IMR-90 (cell line): ENCODE measurements around the gene C6orf118. TPM values are rescaled to one million over a fixed set of nuclear protein-coding genes. Genes with fewer than 3 reads are reported as not detected.

Source experiments
- ATAC-seq: fragments of 200-7000 bp; cut with Tn5 transposase; 2 replicates; pipeline ENCODE4 v1.9.1; 2020; ENCODE audit warnings: low read depth, mild to moderate bottlenecking, moderate library complexity
- BruUV-seq: library from RNA; stranded (reverse); fragments of 400-500 nt; replicated peaks from 2 replicates; lab custom pipeline; 2021; lab: Mats Ljungman, UMichigan
- CTCF ChIA-PET: fragments of 300-600 bp; formaldehyde crosslinking; extraction: SDS; loops from one replicate; lab custom pipeline; 2021; ENCODE audit warnings: antibody characterized with exemption; lab: Yijun Ruan, JAX
- POLR2A ChIA-PET: fragments of 300-600 bp; sonication (Branson Sonifier 250); formaldehyde crosslinking; loops from one replicate; lab custom pipeline; 2022; ENCODE audit warnings: antibody characterized with exemption; ENCODE audit not compliant: unreplicated experiment; lab: Charles Lee
- DNase-seq: peaks from one replicate; pipeline ENCODE4 v3.0.0; 2013
- H2AFZ ChIP-seq: replicated peaks from 2 replicates; pipeline ENCODE3; 2013; ENCODE audit warnings: low read length, mild to moderate bottlenecking; ENCODE audit not compliant: poor library complexity
- H2AK5ac ChIP-seq: 2 replicates; pipeline ENCODE4 v1.6.1; 2013; ENCODE audit warnings: low read depth, low read length, inconsistent platforms
- H2AK9ac ChIP-seq: replicated peaks from 2 replicates; pipeline ENCODE3; 2013; ENCODE audit warnings: mild to moderate bottlenecking, low read depth, low read length, moderate library complexity; ENCODE audit not compliant: poor library complexity
- H2BK120ac ChIP-seq: 2 replicates; pipeline ENCODE4 v1.6.1; 2013; ENCODE audit warnings: low read depth, low read length, inconsistent platforms
- H2BK15ac ChIP-seq: 3 replicates; pipeline ENCODE4 v1.6.1; 2013; ENCODE audit warnings: low read depth, low read length, inconsistent platforms
- H2BK20ac ChIP-seq: 2 replicates; pipeline ENCODE4 v1.6.1; 2013; ENCODE audit warnings: low read depth, mild to moderate bottlenecking, inconsistent platforms, low read length, moderate library complexity
- H2BK5ac ChIP-seq: 2 replicates; pipeline ENCODE4 v1.6.1; 2013; ENCODE audit warnings: mild to moderate bottlenecking, low read depth, low read length, inconsistent platforms; ENCODE audit not compliant: poor library complexity, severe bottlenecking
- H3K14ac ChIP-seq: replicated peaks from 2 replicates; pipeline ENCODE4 v1.6.1; 2013; ENCODE audit warnings: low read depth, low read length, inconsistent platforms
- H3K18ac ChIP-seq: 2 replicates; pipeline ENCODE4 v1.6.1; 2013; ENCODE audit warnings: low read depth, low read length, control low read depth
- H3K23ac ChIP-seq: 2 replicates; pipeline ENCODE4 v1.6.1; 2013; ENCODE audit warnings: low read depth, low read length, inconsistent platforms
- H3K27ac ChIP-seq: 2 replicates; pipeline ENCODE4 v1.5.1; 2013; ENCODE audit warnings: mild to moderate bottlenecking, control low read depth, low read length; ENCODE audit not compliant: insufficient read depth
- H3K27me3 ChIP-seq: 2 replicates; pipeline ENCODE4 v1.6.1; 2013; ENCODE audit warnings: low read length; ENCODE audit not compliant: control insufficient read depth, insufficient read depth
- H3K36me3 ChIP-seq: 2 replicates; pipeline ENCODE4 v1.6.1; 2013; ENCODE audit warnings: low read length, mixed read lengths; ENCODE audit not compliant: control insufficient read depth, insufficient read depth
- H3K4ac ChIP-seq: 2 replicates; pipeline ENCODE4 v1.6.1; 2013; ENCODE audit warnings: low read depth, low read length, inconsistent platforms
- H3K4me1 ChIP-seq: 2 replicates; pipeline ENCODE4 v1.6.1; 2013; ENCODE audit warnings: low read length, mixed read lengths; ENCODE audit not compliant: control insufficient read depth, insufficient read depth
- H3K4me2 ChIP-seq: 2 replicates; pipeline ENCODE4 v1.6.1; 2013; ENCODE audit warnings: low read depth, mild to moderate bottlenecking, control low read depth, low read length, moderate library complexity
- H3K4me3 ChIP-seq: 2 replicates; pipeline ENCODE4 v1.5.1; 2013; ENCODE audit warnings: low read depth, mild to moderate bottlenecking, control low read depth, low read length, moderate library complexity; ENCODE audit not compliant: insufficient read depth
- H3K56ac ChIP-seq: 2 replicates; pipeline ENCODE4 v1.6.1; 2013; ENCODE audit warnings: low read length, inconsistent platforms; ENCODE audit not compliant: insufficient read depth; ENCODE audit errors: extremely low read depth
- H3K79me1 ChIP-seq, 2 experiments: 2 replicates each; pipeline ENCODE4 v1.6.1; 2013; ENCODE audit warnings: low read length in 2 of 2, inconsistent platforms in 1 of 2, low read depth in 1 of 2
- H3K9ac ChIP-seq: 2 replicates; pipeline ENCODE4 v1.6.1; 2013; ENCODE audit warnings: low read depth, low read length, control low read depth
- H3K9me1 ChIP-seq: 2 replicates; pipeline ENCODE4 v1.6.1; 2013; ENCODE audit warnings: low read length, inconsistent platforms; ENCODE audit not compliant: insufficient read depth
- H3K9me3 ChIP-seq: 2 replicates; pipeline ENCODE4 v1.6.1; 2013; ENCODE audit warnings: low read length; ENCODE audit not compliant: control insufficient read depth, insufficient read depth
- H4K20me1 ChIP-seq: 2 replicates; pipeline ENCODE4 v1.6.1; 2013; ENCODE audit warnings: low read length, inconsistent platforms; ENCODE audit not compliant: insufficient read depth
- H4K5ac ChIP-seq: 2 replicates; pipeline ENCODE4 v1.6.1; 2013; ENCODE audit warnings: mild to moderate bottlenecking, low read depth, low read length, control low read depth
- H4K8ac ChIP-seq, 2 experiments: 2 replicates each; pipeline ENCODE4 v1.6.1; 2013; ENCODE audit warnings: low read depth in 2 of 2, low read length in 2 of 2, control low read depth in 1 of 2, inconsistent platforms in 1 of 2
- H4K91ac ChIP-seq: 2 replicates; pipeline ENCODE4 v1.6.1; 2013; ENCODE audit warnings: low read depth, low read length, inconsistent platforms; ENCODE audit not compliant: insufficient read depth
- BHLHE40 ChIP-seq: fragments of 150-350 bp; IDR thresholded peaks from 2 replicates; pipeline ENCODE4 v1.6.1; 2016; ENCODE audit warnings: mild to moderate bottlenecking, low read depth, low read length
- CEBPB ChIP-seq: IDR thresholded peaks from 2 replicates; pipeline ENCODE4 v1.6.1; 2012; ENCODE audit warnings: low read depth, low read length, improper control_type of control experiment
- CHD1 ChIP-seq: IDR thresholded peaks from 2 replicates; pipeline ENCODE4 v1.6.1; 2012; ENCODE audit warnings: low read depth, low read length, improper control_type of control experiment
- FOS ChIP-seq: fragments of 150-350 bp; IDR thresholded peaks from 2 replicates; pipeline ENCODE4 v1.6.1; 2016; ENCODE audit warnings: low read depth, low read length
- MAFK ChIP-seq: IDR thresholded peaks from 2 replicates; pipeline ENCODE4 v1.6.1; 2012; ENCODE audit warnings: low read depth, low read length, improper control_type of control experiment
- MAZ ChIP-seq: IDR thresholded peaks from 2 replicates; pipeline ENCODE4 v1.6.1; 2012; ENCODE audit warnings: low read depth, mild to moderate bottlenecking, low read length, improper control_type of control experiment, moderate library complexity, borderline replicate concordance
- MXI1 ChIP-seq: IDR thresholded peaks from 2 replicates; pipeline ENCODE4 v1.6.1; 2012; ENCODE audit warnings: low read depth, mild to moderate bottlenecking, low read length, moderate library complexity, borderline replicate concordance
- NFE2L2 ChIP-seq: fragments of 150-350 bp; IDR thresholded peaks from 2 replicates; pipeline ENCODE4 v1.6.1; 2016; ENCODE audit warnings: low read depth, mild to moderate bottlenecking, low read length
- POLR2A ChIP-seq: IDR thresholded peaks from 2 replicates; pipeline ENCODE4 v1.6.1; 2012; ENCODE audit warnings: mild to moderate bottlenecking, low read depth, low read length
- RAD21 ChIP-seq: IDR thresholded peaks from 2 replicates; pipeline ENCODE4 v1.6.1; 2012; ENCODE audit warnings: low read length, improper control_type of control experiment
- RCOR1 ChIP-seq: IDR thresholded peaks from 2 replicates; pipeline ENCODE4 v1.6.1; 2012; ENCODE audit warnings: mild to moderate bottlenecking, low read length, improper control_type of control experiment; ENCODE audit not compliant: insufficient replicate concordance
- RFX5 ChIP-seq: IDR thresholded peaks from 2 replicates; pipeline ENCODE4 v1.8.0; 2012; ENCODE audit warnings: low read depth, mild to moderate bottlenecking, low read length, moderate library complexity
- SMC3 ChIP-seq: fragments of 150-350 bp; IDR thresholded peaks from 2 replicates; pipeline ENCODE4 v1.6.1; 2016; ENCODE audit warnings: low read depth, mild to moderate bottlenecking, antibody characterized with exemption, low read length, moderate library complexity
- WGBS, 2 experiments: methylation state at CpG; one replicate each; pipeline versions ENCODE4 v1.1.5 to v1.1.7; 2013; ENCODE audit warnings: missing lambda C conversion rate in 2 of 2; ENCODE audit not compliant: insufficient read length in 1 of 2; ENCODE audit errors: extremely low coverage in 2 of 2; 5-methylcytosine and 5-hydroxymethylcytosine counted together
- dilution Hi-C: fragments of 300-500 bp; cut with HindIII; formaldehyde crosslinking; loops from one replicate; pipeline ENCODE4 v1.14.3; 2018; ENCODE audit warnings: low sequenced_read_pairs; ENCODE audit not compliant: unreplicated experiment
- in situ Hi-C: fragments of 300-500 bp; cut with MboI; formaldehyde crosslinking; loops from 3 replicates; pipeline ENCODE4 v1.14.3; 2019; ENCODE audit warnings: low sequenced_read_pairs, inconsistent platforms, mixed read lengths
- intact Hi-C: fragments of 100-400 bp; cut with micrococcal nuclease; formaldehyde crosslinking; loops from 2 replicates; pipeline ENCODE4 v1.10.0; 2022
- polyA plus RNA-seq, 3 experiments: library from polyadenylated mRNA; depleted of rRNA; stranded (reverse); fragments of >200 nt; gene quantifications; 2 replicates each; pipeline ENCODE4 v1.2.3, GENCODE V29; 2012; ENCODE audit warnings: low replicate concordance in 1 of 3
- total RNA-seq: library from RNA; depleted of rRNA; stranded (reverse); fragments of >200 nt; gene quantifications from 2 replicates; pipeline ENCODE4 v1.2.3, GENCODE V29; 2012
- TF ChIP-seq, protein P1 (sequence below): fragments of 150-350 bp; IDR thresholded peaks from 2 replicates; pipeline ENCODE4 v1.6.1; 2016; ENCODE audit warnings: low read depth, mild to moderate bottlenecking, low read length, moderate library complexity, borderline replicate concordance
- TF ChIP-seq, protein P2 (sequence below): fragments of 150-350 bp; IDR thresholded peaks from 2 replicates; pipeline ENCODE4 v1.6.1; 2017; ENCODE audit warnings: mild to moderate bottlenecking, antibody characterized with exemption, low read length, low read depth
- TF ChIP-seq, protein P3 (sequence below): conservative IDR thresholded peaks from 2 replicates; pipeline ENCODE4 v1.5.1; 2012; ENCODE audit warnings: mild to moderate bottlenecking, low read depth, low read length, improper control_type of control experiment

The C6orf118 gene
- total and polyA plus RNA-seq, 2 of the 4 experiments (the other 2 are of a cell fraction): not detected

DNA sequence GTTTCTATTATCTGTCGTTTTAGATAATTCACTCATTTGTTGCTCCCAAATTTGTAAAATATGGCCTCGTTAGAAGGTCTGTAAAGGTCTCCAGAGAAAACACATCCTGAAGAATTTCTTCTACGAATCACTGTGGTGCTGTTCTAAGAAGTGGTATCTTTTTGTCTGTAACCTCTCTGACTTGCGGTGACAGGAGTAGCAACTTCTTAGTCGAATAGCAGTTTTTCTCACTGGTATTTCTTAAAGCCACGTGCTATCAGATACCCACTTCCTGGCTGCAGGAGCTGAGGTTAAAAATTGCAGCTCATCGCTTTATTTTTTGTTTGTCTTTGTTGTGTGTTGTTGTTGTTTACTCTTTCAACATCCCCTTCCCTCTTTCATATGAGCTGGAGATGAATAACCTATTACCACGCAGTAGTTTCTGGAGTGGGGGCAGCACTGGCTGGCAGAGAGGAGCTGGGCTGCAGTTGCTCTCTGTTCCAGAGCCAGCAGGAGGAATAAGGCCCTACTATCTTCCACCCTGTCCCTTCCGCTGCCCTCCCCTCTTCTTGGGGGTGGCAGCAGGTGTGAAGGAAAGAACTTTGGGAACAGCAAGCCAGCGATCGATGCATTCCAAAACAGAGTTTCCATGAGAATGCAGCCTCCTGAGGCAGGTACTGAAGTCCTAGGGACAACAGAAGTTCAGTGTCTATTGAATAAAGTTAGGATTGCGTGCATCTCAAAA is 64.7 kb downstream of the C6orf118 start:
- in situ Hi-C loops: no loop called here
- Histone ChIP-seq H4K91ac (no peak overlapping the region), H3K79me1 (no peaks in the 10 kb centered on the region), H3K4me1 (no peaks in the 10 kb centered on the region), H2AK5ac (no peak overlapping the region), H4K5ac (no peak overlapping the region), H4K20me1 (no peaks in the 10 kb centered on the region), H3K36me3 (no peaks in the 10 kb centered on the region), H2BK20ac (no peak overlapping the region), H3K9ac (no peak overlapping the region), H2AK9ac (no peak overlapping the region), H2BK120ac (no peak overlapping the region), H3K4me3 (no peak overlapping the region), H2AFZ (no peak overlapping the region), H3K18ac (no peak overlapping the region), H3K4me2 (no peak overlapping the region), H3K9me1 (no peaks in the 10 kb centered on the region), H3K4ac (no peak overlapping the region), H2BK15ac (no peak overlapping the region), H3K9me3 (peaks cover 7% of the 10 kb centered on the region), H3K27ac (no peak overlapping the region), H3K56ac (no peak overlapping the region), H4K8ac (no peak overlapping the region), H3K23ac (no peak overlapping the region), H3K14ac (no peak overlapping the region), H2BK5ac (no peak overlapping the region), H3K27me3 (no peaks in the 10 kb centered on the region)
- ChIA-PET CTCF (no interaction called here), POLR2A (no interaction called here)
- intact Hi-C loops: loop anchor here (10.0 kb wide), 1 partner anchor 1830 kb away; the partner anchor contains the start of gene QKI
- dilution Hi-C loops: no loop called here
- DNase-seq (no peak), ATAC-seq (no peak)
- no CpG with 5 or more reads among the region's 12 CpGs for WGBS, 2 experiments
- BruUV-seq: no TSS peak
- TF ChIP-seq CHD1 (no peak), CEBPB (no peak), NFE2L2 (no peak), MXI1 (no peak), MAFK (no peak), POLR2A (no peak), SMC3 (no peak), RFX5 (no peak), RAD21 (no peak), FOS (no peak), BHLHE40 (no peak), RCOR1 (no peak), MAZ (no peak)
- TF ChIP-seq, protein P1, sequence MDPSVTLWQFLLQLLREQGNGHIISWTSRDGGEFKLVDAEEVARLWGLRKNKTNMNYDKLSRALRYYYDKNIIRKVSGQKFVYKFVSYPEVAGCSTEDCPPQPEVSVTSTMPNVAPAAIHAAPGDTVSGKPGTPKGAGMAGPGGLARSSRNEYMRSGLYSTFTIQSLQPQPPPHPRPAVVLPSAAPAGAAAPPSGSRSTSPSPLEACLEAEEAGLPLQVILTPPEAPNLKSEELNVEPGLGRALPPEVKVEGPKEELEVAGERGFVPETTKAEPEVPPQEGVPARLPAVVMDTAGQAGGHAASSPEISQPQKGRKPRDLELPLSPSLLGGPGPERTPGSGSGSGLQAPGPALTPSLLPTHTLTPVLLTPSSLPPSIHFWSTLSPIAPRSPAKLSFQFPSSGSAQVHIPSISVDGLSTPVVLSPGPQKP: no peak
- TF ChIP-seq, protein P2, sequence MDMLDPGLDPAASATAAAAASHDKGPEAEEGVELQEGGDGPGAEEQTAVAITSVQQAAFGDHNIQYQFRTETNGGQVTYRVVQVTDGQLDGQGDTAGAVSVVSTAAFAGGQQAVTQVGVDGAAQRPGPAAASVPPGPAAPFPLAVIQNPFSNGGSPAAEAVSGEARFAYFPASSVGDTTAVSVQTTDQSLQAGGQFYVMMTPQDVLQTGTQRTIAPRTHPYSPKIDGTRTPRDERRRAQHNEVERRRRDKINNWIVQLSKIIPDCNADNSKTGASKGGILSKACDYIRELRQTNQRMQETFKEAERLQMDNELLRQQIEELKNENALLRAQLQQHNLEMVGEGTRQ: no peak
- TF ChIP-seq, protein P3, sequence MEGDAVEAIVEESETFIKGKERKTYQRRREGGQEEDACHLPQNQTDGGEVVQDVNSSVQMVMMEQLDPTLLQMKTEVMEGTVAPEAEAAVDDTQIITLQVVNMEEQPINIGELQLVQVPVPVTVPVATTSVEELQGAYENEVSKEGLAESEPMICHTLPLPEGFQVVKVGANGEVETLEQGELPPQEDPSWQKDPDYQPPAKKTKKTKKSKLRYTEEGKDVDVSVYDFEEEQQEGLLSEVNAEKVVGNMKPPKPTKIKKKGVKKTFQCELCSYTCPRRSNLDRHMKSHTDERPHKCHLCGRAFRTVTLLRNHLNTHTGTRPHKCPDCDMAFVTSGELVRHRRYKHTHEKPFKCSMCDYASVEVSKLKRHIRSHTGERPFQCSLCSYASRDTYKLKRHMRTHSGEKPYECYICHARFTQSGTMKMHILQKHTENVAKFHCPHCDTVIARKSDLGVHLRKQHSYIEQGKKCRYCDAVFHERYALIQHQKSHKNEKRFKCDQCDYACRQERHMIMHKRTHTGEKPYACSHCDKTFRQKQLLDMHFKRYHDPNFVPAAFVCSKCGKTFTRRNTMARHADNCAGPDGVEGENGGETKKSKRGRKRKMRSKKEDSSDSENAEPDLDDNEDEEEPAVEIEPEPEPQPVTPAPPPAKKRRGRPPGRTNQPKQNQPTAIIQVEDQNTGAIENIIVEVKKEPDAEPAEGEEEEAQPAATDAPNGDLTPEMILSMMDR: no peak
